Spleen (tissue), 7 donors: ENCODE measurements around the gene SUDS3.

Experiments
- POLR2A ChIP-seq, 3 donors: fragments of 450-650 bp; IDR thresholded peaks; one replicate each; pipeline ENCODE4 v1.5.1; 2017; ENCODE audit warnings: antibody characterized with exemption in 3 of 3, mild to moderate bottlenecking in 1 of 3
- TF ChIP-seq, protein P1 (sequence below), 11 experiments: fragments of 200-600 bp in 7 of 11; fragments of 450-650 bp in 4 of 11; sonication (generic) in 4 of 11; IDR thresholded peaks in 8 of 11; conservative IDR thresholded peaks in 3 of 11; 1 replicate in 7 of 11; 2 replicates in 4 of 11; pipeline versions ENCODE4 v1.4.0 to v1.8.0; 2016 to 2021; ENCODE audit warnings: antibody characterized with exemption in 11 of 11, inconsistent platforms in 4 of 11, mild to moderate bottlenecking in 1 of 11
- donor health status: DM: no; HTN: no; CAD: no; lungs with moderate emphysema.
- donor health status: DM: no; HTN: no; CAD: no.
- donor health status: DM: no; HTN: no; CAD: no.

GRCh38 chr12:118354903-118355302 lies 21.5 kb upstream of the SUDS3 start:
- no peak for TF ChIP-seq POLR2A (IDR thresholded peaks at IDR 0.05)
- TF ChIP-seq, protein P1, sequence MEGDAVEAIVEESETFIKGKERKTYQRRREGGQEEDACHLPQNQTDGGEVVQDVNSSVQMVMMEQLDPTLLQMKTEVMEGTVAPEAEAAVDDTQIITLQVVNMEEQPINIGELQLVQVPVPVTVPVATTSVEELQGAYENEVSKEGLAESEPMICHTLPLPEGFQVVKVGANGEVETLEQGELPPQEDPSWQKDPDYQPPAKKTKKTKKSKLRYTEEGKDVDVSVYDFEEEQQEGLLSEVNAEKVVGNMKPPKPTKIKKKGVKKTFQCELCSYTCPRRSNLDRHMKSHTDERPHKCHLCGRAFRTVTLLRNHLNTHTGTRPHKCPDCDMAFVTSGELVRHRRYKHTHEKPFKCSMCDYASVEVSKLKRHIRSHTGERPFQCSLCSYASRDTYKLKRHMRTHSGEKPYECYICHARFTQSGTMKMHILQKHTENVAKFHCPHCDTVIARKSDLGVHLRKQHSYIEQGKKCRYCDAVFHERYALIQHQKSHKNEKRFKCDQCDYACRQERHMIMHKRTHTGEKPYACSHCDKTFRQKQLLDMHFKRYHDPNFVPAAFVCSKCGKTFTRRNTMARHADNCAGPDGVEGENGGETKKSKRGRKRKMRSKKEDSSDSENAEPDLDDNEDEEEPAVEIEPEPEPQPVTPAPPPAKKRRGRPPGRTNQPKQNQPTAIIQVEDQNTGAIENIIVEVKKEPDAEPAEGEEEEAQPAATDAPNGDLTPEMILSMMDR (IDR thresholded peaks at IDR 0.05 in 8 of 11, conservative IDR thresholded peaks at IDR 0.05 in 3 of 11): no peak
